Endometrial microvascular endothelial cells (primary cell): Measurements from ENCODE around the gene CNGA3. TPM values are rescaled to one million over a fixed set of nuclear protein-coding genes. Genes with fewer than 3 reads are reported as not detected.
"Not testable (repeated sequence)": the region's sequence is repeated elsewhere in the genome, so short reads cannot be mapped to it uniquely, and the experiment has no call there.

ENCODE experiments used
- in situ Hi-C: cut with HindIII; loops from 2 replicates; pipeline ENCODE4 v1.10.0; 2017; ENCODE audit warnings: low sequenced_read_pairs, low pct_unique_long_range_greater_than_20kb; ENCODE audit errors: inconsistent ontology term
- total RNA-seq: library from RNA; depleted of rRNA; stranded (reverse); fragments of >200 nt; gene quantifications from one replicate; pipeline ENCODE4 v1.2.3, GENCODE V29; 2015; ENCODE audit errors: inconsistent ontology term

Gene CNGA3
- total RNA-seq, 1 donor from 2014 or later, result not detected

DNA sequence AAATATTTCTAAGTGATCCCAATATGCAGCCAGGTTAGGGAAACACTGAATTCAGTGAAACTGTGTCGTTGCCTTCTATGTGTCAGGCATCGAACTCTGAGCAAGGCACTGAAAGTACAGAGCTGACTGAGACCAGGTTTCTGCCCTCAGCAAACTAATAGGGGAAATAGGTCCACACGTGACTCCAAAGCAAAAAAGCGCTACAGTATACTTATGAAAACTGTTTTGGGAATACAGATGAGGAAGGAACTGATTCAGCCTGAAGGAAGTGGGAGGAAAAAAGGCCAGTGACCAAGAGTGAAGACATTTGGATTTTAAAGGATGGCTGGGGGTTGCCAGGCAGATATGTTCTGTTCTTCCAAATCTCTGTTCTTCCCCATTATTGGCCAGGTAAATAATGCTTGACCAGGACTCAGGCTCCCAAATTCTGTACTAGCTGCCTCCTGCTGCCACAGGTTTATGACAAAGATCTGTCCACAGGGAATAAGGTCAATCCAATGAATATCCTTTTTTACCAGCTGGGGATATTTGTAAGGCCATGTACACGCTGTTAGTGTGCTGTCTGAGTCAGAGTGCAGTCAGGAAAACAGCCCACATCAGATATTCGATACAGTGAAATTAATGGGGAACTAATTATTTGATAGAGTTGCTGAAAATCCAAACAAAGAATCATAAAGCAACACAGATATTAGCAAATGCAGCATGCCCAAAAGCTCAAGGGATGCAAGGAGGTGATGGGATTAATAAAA is 73.9 kb downstream of the CNGA3 start:
- in situ Hi-C loops, result loop anchor here (25.0 kb wide), 1 partner anchor 492 kb away; no protein-coding TSS in a partner anchor

DNA sequence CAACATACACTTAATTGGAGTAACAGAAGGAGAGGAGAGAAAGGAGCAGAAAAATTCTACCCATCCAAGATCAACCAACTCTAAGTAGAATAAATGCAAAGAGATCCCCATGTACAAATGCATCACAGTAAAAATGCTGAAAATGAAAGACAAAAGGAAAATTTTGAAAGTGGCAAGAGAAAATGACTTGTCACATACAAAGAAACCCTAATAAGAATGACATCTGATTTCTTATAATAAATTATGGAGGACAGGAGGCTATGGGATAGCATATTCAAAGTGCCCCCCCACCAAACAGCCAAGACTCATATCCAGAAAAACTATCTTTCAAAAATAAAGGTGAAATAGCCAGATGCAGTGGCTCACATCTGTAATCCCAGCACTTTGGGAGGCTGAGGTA is 76.2 kb downstream of the CNGA3 start:
- in situ Hi-C loops, result loop anchor here (25.0 kb wide), 1 partner anchor 490 kb away; no protein-coding TSS in a partner anchor

- in situ Hi-C loops, result no loop called here
These were observed 80.5 kb downstream of the CNGA3 start for GRCh38 chr2:98426771-98427170.

DNA sequence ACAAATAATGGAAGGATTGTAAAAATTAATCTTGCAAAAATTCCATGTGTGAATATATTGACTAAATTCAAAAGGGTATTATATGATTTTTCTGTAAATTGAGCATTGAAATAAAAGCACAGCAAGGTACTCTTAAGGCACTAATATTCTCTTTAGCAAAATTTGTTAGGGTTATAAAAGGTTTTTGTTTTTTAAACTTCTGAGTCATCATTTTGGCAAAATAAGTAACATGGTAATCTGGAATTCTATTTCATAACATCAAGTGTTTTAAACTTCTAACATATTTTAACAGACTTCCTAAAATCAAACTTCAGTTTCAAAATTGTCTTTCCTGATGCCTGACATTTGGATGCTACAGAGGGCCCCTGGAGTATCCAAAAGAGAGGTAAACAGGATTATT is 85.9 kb downstream of the CNGA3 start:
- in situ Hi-C loops, result no loop called here

- in situ Hi-C loops, result no loop called here
These were observed 87.2 kb downstream of the CNGA3 start for GRCh38 chr2:98433363-98433964.

DNA sequence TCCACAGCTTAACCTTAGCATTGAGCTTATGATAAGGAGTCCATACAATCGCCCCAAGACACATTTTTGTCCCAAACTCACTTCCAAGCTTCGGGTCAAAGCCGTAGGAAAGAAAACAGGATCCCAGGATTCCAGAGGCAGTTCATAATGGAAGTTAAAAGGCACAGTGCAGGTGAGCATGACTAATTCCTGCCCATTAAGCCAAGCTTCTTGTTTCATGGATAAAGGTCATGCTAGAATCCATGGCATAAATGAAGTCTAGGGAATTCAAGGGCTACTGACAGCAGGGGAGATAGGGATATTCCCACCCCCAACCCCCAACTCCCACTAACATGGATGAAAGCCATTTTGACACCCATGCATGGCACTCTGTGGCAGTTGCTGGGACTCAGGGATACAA is 88.2 kb downstream of the CNGA3 start:
- in situ Hi-C loops, result no loop called here

DNA sequence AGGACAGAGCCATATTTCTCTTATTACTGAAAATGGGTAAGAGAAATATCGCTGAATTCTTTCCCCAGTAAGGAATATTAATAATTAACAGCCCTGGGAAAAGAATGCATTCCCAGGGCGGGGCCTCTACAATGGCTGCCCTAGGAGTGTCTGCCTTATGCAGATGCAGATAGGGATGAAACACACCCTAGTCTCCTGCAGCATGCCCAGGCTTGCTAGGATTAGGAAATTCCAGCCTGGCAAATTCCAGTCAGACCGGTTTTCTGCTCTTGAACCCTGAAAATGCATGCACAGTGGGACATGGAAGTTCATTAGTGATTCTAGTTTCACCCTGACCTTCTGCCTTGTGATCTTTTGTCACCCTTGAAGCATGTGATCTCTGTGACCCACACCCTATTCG is 89.4 kb downstream of the CNGA3 start:
- in situ Hi-C loops, result not testable (repeated sequence)

GRCh38 chr2:98436734-98437133 is 90.5 kb downstream of the CNGA3 start:
- in situ Hi-C loops, result no loop called here

- in situ Hi-C loops, result no loop called here
These were observed 92.2 kb downstream of the CNGA3 start for GRCh38 chr2:98438190-98439133.

DNA sequence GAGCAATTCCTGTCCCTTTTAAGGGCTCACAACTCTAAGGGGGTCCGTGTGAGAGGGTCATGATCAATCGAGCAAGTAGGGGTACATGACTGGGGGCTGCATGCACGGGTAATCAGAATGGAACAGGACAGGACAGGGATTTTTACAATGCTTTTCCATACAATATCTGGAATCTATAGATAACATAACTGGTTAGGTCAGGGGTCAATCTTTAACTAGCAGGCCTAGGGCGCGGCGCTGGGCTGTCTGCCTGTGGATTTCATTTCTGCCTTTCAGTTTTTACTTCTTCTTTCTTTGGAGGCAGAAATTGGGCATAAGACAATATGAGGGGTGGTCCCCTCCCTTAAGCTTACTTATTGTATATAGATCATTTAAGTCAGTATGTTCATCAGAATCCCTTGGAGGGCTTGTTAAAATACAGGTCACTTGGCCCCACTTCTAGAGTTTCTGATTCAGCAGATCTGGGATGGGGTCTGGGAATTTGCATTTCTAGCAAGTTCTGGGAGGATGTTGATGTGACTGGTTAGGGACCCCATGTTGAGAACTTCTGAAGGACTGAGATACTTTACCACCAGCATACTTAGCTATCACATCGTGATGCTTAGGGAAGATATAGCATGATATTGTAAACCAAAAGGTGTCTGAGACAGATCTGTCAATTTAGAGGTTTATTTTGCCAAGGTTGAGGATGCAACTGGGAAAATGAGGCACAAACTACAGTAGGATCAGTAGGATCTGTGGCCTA is 95.6 kb downstream of the CNGA3 start:
- in situ Hi-C loops, result no loop called here

GRCh38 chr2:98442488-98442887 is 96.2 kb downstream of the CNGA3 start:
- in situ Hi-C loops, result no loop called here

DNA sequence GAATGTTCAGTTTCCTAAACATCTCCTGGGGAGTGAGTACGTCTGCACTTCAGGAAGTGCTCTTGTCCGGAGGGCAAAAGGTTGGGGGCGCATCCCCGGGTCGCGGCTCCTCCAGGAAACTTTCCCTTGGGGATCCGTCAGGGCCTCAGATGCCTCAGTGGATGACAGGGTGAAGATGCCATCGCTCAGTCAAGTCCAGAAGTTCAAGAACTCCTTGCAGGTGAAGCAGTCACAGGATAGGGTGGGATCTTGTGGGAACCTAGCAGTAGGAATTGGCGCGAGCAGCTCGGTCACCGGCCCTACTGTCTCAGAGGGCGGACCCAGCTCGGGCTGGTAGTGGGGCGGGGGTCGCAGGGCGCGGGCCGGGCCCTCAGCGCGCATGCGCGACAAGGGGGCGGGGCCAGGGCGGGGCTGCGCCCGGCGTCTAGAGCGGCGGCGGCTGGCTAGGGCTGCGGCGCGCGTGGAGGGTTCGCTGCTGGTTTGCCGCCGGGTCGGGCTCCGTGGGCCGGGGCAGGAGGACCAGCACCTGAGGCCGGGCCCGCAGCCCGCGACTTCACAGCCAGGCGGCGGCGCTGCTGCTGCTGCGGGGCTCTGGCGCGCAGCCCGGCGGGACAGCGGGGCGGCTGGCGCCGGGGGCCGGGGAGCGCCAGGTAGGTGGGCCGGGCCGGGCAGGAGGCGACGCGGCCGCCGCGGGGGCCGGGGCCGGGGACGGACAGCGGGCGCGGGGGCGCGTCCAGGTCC is 98.3 kb downstream of the CNGA3 start, which contains the start of gene INPP4A:
Gene INPP4A (plus strand): TSS at position 423 of the 741 bp plus-strand sequence. CDS start 75,191 bp downstream, outside the sequence.
- in situ Hi-C loops, result no loop called here

- in situ Hi-C loops, result no loop called here
These were observed 99.0 kb downstream of the CNGA3 start for GRCh38 chr2:98445177-98445682.

GRCh38 chr2:98445683-98446581 is 99.7 kb downstream of the CNGA3 start:
- in situ Hi-C loops, result no loop called here

GRCh38 chr2:98446850-98447249 is 100.6 kb downstream of the CNGA3 start:
- in situ Hi-C loops, result no loop called here
